Measurements from ENCODE around the gene SORBS1.

DNA sequence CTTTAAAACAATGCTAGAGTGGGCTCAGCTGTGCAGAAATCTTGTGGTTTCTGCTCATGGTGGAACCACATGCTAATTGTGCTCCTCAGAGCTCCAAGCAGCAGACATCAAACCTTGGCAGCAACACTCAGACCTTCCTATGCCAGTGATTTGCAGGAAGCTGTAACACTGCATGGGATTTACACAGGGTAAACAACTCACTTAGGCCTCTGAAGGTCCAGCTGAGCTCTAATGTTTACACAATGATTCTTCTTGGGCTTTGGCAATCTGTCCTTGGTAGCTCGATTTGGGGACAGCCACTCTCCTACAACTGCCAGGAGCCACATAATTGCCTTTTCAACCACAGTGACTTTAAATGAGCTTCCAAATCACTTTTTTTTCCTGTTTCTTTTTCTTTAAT lies 172.6 kb downstream of the SORBS1 start:
- TF ChIP-seq, protein P1, sequence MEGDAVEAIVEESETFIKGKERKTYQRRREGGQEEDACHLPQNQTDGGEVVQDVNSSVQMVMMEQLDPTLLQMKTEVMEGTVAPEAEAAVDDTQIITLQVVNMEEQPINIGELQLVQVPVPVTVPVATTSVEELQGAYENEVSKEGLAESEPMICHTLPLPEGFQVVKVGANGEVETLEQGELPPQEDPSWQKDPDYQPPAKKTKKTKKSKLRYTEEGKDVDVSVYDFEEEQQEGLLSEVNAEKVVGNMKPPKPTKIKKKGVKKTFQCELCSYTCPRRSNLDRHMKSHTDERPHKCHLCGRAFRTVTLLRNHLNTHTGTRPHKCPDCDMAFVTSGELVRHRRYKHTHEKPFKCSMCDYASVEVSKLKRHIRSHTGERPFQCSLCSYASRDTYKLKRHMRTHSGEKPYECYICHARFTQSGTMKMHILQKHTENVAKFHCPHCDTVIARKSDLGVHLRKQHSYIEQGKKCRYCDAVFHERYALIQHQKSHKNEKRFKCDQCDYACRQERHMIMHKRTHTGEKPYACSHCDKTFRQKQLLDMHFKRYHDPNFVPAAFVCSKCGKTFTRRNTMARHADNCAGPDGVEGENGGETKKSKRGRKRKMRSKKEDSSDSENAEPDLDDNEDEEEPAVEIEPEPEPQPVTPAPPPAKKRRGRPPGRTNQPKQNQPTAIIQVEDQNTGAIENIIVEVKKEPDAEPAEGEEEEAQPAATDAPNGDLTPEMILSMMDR (conservative IDR thresholded peaks at IDR 0.05; ENCODE audit: low read depth, low read length), result no peak
- no peak for TF ChIP-seq EZH2phosphoT487 (IDR thresholded peaks at IDR 0.05; ENCODE audit: borderline replicate concordance, low read length)
